HEK293 (cell line): ENCODE data around the gene ZNF428.

Source experiments
- KLF10 ChIP-seq: fragments of 450-650 bp; IDR thresholded peaks from 2 replicates; pipeline ENCODE4 v1.5.1; 2018; ENCODE audit warnings: missing biosample characterization, mild to moderate bottlenecking, missing genetic modification characterization
- KLF16 ChIP-seq: fragments of 450-650 bp; formaldehyde crosslinking; IDR thresholded peaks from 2 replicates; pipeline ENCODE4 v1.5.1; 2017; ENCODE audit warnings: missing biosample characterization, missing genetic modification characterization
- REPIN1 ChIP-seq: fragments of 450-650 bp; formaldehyde crosslinking; IDR thresholded peaks from 2 replicates; pipeline ENCODE4 v1.5.1; 2017; ENCODE audit warnings: missing biosample characterization, missing genetic modification characterization, low read depth
- TRIM28 ChIP-seq: IDR thresholded peaks from 2 replicates; pipeline ENCODE4 v1.6.1; 2011; ENCODE audit warnings: low read length, control low read depth, borderline replicate concordance
- WT1 ChIP-seq: fragments of 450-650 bp; formaldehyde crosslinking; IDR thresholded peaks from 2 replicates; pipeline ENCODE4 v1.5.1; 2016; ENCODE audit warnings: missing biosample characterization, missing genetic modification characterization
- YY1 ChIP-seq: fragments of 450-650 bp; formaldehyde crosslinking; IDR thresholded peaks from 2 replicates; pipeline ENCODE4 v1.5.1; 2018; ENCODE audit warnings: missing biosample characterization, missing genetic modification characterization
- ZBTB17 ChIP-seq: fragments of 450-650 bp; formaldehyde crosslinking; IDR thresholded peaks from 2 replicates; pipeline ENCODE4 v1.5.1; 2016; ENCODE audit warnings: missing biosample characterization, missing genetic modification characterization
- ZBTB20 ChIP-seq: fragments of 450-650 bp; formaldehyde crosslinking; IDR thresholded peaks from 2 replicates; pipeline ENCODE4 v1.5.1; 2016; ENCODE audit warnings: missing biosample characterization, missing genetic modification characterization
- ZFP41 ChIP-seq: fragments of 450-650 bp; formaldehyde crosslinking; IDR thresholded peaks from 2 replicates; pipeline ENCODE4 v1.5.1; 2016; ENCODE audit warnings: missing biosample characterization, missing genetic modification characterization, borderline replicate concordance
- ZNF121 ChIP-seq: fragments of 450-650 bp; formaldehyde crosslinking; IDR thresholded peaks from 2 replicates; pipeline ENCODE4 v1.5.1; 2016; ENCODE audit warnings: missing biosample characterization, missing genetic modification characterization
- ZNF140 ChIP-seq: fragments of 450-650 bp; formaldehyde crosslinking; IDR thresholded peaks from 2 replicates; pipeline ENCODE4 v1.5.1; 2016; ENCODE audit warnings: missing biosample characterization, missing genetic modification characterization
- ZNF157 ChIP-seq: fragments of 450-650 bp; formaldehyde crosslinking; IDR thresholded peaks from 2 replicates; pipeline ENCODE4 v1.5.1; 2016; ENCODE audit warnings: missing biosample characterization, missing genetic modification characterization
- ZNF2 ChIP-seq: fragments of 450-650 bp; formaldehyde crosslinking; IDR thresholded peaks from 2 replicates; pipeline ENCODE4 v1.5.1; 2016; ENCODE audit warnings: missing biosample characterization, missing genetic modification characterization
- ZNF223 ChIP-seq: fragments of 450-650 bp; formaldehyde crosslinking; IDR thresholded peaks from 2 replicates; pipeline ENCODE4 v1.5.1; 2016; ENCODE audit warnings: missing biosample characterization, missing genetic modification characterization
- ZNF24 ChIP-seq: fragments of 450-650 bp; formaldehyde crosslinking; IDR thresholded peaks from 2 replicates; pipeline ENCODE4 v1.5.1; 2016; ENCODE audit warnings: missing biosample characterization, missing genetic modification characterization
- ZNF391 ChIP-seq: fragments of 450-650 bp; formaldehyde crosslinking; IDR thresholded peaks from 2 replicates; pipeline ENCODE4 v1.5.1; 2016; ENCODE audit warnings: low read depth, missing biosample characterization, missing genetic modification characterization, borderline replicate concordance
- ZNF473 ChIP-seq: fragments of 450-650 bp; formaldehyde crosslinking; IDR thresholded peaks from 2 replicates; pipeline ENCODE4 v1.5.1; 2017; ENCODE audit warnings: missing biosample characterization, missing genetic modification characterization
- ZNF48 ChIP-seq: fragments of 450-650 bp; formaldehyde crosslinking; IDR thresholded peaks from 2 replicates; pipeline ENCODE4 v1.5.1; 2016; ENCODE audit warnings: missing biosample characterization, missing genetic modification characterization
- ZNF501 ChIP-seq: fragments of 450-650 bp; formaldehyde crosslinking; IDR thresholded peaks from 2 replicates; pipeline ENCODE4 v1.5.1; 2016; ENCODE audit warnings: missing biosample characterization, missing genetic modification characterization
- ZNF596 ChIP-seq: fragments of 450-650 bp; IDR thresholded peaks from 2 replicates; pipeline ENCODE4 v1.5.0; 2018; ENCODE audit warnings: missing biosample characterization, mild to moderate bottlenecking, missing genetic modification characterization, moderate library complexity
- ZNF664 ChIP-seq: fragments of 450-650 bp; formaldehyde crosslinking; IDR thresholded peaks from 2 replicates; pipeline ENCODE4 v1.5.1; 2016; ENCODE audit warnings: missing biosample characterization, missing genetic modification characterization
- ZNF747 ChIP-seq: fragments of 450-650 bp; formaldehyde crosslinking; IDR thresholded peaks from 2 replicates; pipeline ENCODE4 v1.5.1; 2016; ENCODE audit warnings: missing biosample characterization, missing genetic modification characterization
- ZNF76 ChIP-seq: fragments of 450-650 bp; formaldehyde crosslinking; IDR thresholded peaks from 2 replicates; pipeline ENCODE4; 2016; ENCODE audit warnings: low read depth, missing biosample characterization, missing genetic modification characterization, borderline replicate concordance
- ZNF791 ChIP-seq: fragments of 450-650 bp; formaldehyde crosslinking; IDR thresholded peaks from 2 replicates; pipeline ENCODE4 v1.5.1; 2016; ENCODE audit warnings: missing biosample characterization, missing genetic modification characterization
- TF ChIP-seq, protein P1 (sequence below): fragments of 450-650 bp; formaldehyde crosslinking; IDR thresholded peaks from 2 replicates; pipeline ENCODE4 v1.5.1; 2016; ENCODE audit warnings: missing biosample characterization, missing genetic modification characterization
- TF ChIP-seq, protein P2 (sequence below): fragments of 450-650 bp; formaldehyde crosslinking; IDR thresholded peaks from 2 replicates; pipeline ENCODE4 v1.5.1; 2016; ENCODE audit warnings: missing biosample characterization, missing genetic modification characterization
- TF ChIP-seq, protein P3 (sequence below): fragments of 450-650 bp; formaldehyde crosslinking; IDR thresholded peaks from 2 replicates; pipeline ENCODE4 v1.5.1; 2016; ENCODE audit warnings: missing biosample characterization, missing genetic modification characterization
- TF ChIP-seq, protein P4 (sequence below): fragments of 450-650 bp; formaldehyde crosslinking; optimal IDR thresholded peaks from 2 replicates; pipeline ENCODE3; 2016; ENCODE audit warnings: missing biosample characterization, mild to moderate bottlenecking, missing genetic modification characterization
- TF ChIP-seq, protein P5 (sequence below): fragments of 450-650 bp; formaldehyde crosslinking; IDR thresholded peaks from 2 replicates; pipeline ENCODE4 v1.5.1; 2016; ENCODE audit warnings: missing biosample characterization, missing genetic modification characterization

The ZNF428 gene

DNA sequence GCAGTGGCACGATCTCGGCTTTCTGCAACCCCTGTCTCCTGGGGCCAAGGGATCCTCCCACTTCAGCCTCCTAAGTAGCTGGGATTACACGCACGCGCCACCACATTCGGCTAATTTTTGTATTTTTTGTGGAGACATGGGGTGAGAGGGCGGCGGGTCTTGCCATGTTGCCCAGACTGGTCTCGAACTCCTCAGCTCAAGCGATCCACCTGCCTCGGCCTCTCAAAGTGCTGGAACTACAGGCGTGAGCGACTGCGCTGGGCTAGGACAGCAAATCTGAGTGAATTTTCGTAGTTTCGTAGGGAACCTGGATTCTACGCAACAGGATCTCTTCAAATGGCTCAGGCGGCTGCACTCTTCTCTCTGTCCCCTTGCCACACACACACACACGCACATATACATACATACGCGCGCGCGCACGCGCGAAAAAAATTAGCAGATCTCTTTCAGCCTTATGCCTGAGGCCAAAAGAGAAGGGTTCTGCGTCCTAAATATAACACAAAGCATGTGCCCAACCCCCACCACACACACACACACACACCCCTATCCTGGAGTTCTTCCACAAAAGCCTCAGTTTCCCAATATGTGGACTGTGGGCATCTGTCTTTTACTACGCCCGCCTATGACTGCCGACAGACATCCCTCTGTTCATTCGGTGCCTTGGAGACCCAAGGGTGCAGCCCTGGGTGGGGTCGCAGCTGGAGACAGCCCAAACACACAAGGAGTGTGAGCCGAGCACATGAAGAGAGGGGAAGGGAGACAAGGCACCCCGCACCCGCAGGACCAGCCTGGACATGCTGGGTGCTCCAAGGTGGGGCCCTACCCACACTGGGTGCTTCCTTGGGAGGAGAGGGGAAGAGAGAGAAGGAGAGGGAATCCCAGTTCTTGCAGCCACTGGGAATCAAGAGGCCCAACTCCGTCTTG is 43.2 kb downstream of the ZNF428 start (continued):
- TF ChIP-seq KLF10 (tag by site-specific recombination) (no peak; the same call in 1 of the 2 replicates), ZNF76 (tag by site-specific recombination) (no peak), ZFP41 (no peak), ZNF473 (no peak), REPIN1 (tag by site-specific recombination) (peak; percentile 98), ZNF140 (tag by site-specific recombination) (no peak), ZNF2 (tag by site-specific recombination) (peak; percentile 87; the same call in 1 of the 2 replicates), ZNF596 (tag by site-specific recombination) (no peak), ZNF121 (tag by site-specific recombination) (no peak), ZNF791 (tag by site-specific recombination) (no peak), ZNF391 (peak; percentile 11; the same call in 1 of the 2 replicates), ZNF664 (tag by site-specific recombination) (peak; percentile 15; the same call in 1 of the 2 replicates), WT1 (0 out of 2 replicates have a peak, but pooled peaks have one; percentile 32), ZNF747 (tag by site-specific recombination) (no peak), ZBTB17 (tag by site-specific recombination) (no peak; the same call in 1 of the 2 replicates), ZNF501 (no peak), KLF16 (tag by site-specific recombination) (0 out of 2 replicates have a peak, but pooled peaks have one; percentile 12), ZBTB20 (tag by site-specific recombination) (peak; percentile 26; the same call in 1 of the 2 replicates), ZNF24 (tag by site-specific recombination) (no peak), YY1 (tag by site-specific recombination) (no peak), ZNF223 (tag by site-specific recombination) (0 out of 2 replicates have a peak, but pooled peaks have one; percentile 8), ZNF157 (tag by site-specific recombination) (no peak), TRIM28 (no peak), ZNF48 (tag by site-specific recombination) (no peak)
- TF ChIP-seq, protein P1, sequence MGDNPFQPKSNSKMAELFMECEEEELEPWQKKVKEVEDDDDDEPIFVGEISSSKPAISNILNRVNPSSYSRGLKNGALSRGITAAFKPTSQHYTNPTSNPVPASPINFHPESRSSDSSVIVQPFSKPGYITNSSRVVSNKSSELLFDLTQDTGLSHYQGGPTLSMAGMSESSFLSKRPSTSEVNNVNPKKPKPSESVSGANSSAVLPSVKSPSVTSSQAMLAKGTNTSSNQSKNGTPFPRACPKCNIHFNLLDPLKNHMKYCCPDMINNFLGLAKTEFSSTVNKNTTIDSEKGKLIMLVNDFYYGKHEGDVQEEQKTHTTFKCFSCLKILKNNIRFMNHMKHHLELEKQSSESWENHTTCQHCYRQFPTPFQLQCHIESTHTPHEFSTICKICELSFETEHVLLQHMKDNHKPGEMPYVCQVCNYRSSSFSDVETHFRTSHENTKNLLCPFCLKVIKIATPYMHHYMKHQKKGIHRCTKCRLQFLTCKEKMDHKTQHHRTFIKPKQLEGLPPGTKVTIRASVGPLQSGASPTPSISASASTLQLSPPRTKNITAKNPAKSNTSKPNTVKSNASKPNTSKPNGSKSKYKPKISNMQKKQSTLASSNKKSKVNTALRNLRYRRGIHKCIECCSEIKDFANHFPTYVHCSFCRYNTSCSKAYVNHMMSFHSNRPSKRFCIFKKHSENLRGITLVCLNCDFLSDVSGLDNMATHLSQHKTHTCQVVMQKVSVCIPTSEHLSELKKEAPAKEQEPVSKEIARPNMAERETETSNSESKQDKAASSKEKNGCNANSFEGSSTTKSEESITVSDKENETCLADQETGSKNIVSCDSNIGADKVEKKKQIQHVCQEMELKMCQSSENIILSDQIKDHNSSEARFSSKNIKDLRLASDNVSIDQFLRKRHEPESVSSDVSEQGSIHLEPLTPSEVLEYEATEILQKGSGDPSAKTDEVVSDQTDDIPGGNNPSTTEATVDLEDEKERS (tag by site-specific recombination) = peak; percentile 87
- TF ChIP-seq, protein P2, sequence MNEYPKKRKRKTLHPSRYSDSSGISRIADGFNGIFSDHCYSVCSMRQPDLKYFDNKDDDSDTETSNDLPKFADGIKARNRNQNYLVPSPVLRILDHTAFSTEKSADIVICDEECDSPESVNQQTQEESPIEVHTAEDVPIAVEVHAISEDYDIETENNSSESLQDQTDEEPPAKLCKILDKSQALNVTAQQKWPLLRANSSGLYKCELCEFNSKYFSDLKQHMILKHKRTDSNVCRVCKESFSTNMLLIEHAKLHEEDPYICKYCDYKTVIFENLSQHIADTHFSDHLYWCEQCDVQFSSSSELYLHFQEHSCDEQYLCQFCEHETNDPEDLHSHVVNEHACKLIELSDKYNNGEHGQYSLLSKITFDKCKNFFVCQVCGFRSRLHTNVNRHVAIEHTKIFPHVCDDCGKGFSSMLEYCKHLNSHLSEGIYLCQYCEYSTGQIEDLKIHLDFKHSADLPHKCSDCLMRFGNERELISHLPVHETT (tag by site-specific recombination) = no peak
- TF ChIP-seq, protein P3, sequence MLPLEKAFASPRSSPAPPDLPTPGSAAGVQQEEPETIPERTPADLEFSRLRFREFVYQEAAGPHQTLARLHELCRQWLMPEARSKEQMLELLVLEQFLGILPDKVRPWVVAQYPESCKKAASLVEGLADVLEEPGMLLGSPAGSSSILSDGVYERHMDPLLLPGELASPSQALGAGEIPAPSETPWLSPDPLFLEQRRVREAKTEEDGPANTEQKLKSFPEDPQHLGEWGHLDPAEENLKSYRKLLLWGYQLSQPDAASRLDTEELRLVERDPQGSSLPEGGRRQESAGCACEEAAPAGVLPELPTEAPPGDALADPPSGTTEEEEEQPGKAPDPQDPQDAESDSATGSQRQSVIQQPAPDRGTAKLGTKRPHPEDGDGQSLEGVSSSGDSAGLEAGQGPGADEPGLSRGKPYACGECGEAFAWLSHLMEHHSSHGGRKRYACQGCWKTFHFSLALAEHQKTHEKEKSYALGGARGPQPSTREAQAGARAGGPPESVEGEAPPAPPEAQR (tag by site-specific recombination) = no peak
- TF ChIP-seq, protein P4, sequence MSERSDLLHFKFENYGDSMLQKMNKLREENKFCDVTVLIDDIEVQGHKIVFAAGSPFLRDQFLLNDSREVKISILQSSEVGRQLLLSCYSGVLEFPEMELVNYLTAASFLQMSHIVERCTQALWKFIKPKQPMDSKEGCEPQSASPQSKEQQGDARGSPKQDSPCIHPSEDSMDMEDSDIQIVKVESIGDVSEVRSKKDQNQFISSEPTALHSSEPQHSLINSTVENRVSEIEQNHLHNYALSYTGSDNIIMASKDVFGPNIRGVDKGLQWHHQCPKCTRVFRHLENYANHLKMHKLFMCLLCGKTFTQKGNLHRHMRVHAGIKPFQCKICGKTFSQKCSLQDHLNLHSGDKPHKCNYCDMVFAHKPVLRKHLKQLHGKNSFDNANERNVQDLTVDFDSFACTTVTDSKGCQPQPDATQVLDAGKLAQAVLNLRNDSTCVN (tag by site-specific recombination) = no peak
- TF ChIP-seq, protein P5, sequence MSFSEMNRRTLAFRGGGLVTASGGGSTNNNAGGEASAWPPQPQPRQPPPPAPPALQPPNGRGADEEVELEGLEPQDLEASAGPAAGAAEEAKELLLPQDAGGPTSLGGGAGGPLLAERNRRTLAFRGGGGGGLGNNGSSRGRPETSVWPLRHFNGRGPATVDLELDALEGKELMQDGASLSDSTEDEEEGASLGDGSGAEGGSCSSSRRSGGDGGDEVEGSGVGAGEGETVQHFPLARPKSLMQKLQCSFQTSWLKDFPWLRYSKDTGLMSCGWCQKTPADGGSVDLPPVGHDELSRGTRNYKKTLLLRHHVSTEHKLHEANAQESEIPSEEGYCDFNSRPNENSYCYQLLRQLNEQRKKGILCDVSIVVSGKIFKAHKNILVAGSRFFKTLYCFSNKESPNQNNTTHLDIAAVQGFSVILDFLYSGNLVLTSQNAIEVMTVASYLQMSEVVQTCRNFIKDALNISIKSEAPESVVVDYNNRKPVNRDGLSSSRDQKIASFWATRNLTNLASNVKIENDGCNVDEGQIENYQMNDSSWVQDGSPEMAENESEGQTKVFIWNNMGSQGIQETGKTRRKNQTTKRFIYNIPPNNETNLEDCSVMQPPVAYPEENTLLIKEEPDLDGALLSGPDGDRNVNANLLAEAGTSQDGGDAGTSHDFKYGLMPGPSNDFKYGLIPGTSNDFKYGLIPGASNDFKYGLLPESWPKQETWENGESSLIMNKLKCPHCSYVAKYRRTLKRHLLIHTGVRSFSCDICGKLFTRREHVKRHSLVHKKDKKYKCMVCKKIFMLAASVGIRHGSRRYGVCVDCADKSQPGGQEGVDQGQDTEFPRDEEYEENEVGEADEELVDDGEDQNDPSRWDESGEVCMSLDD = 0 out of 2 replicates have a peak, but pooled peaks have one; percentile 28
- TF ChIP-seq, all 188 proteins: peak for 15
